Caco-2 (cell line): ENCODE data around the gene TCOF1. TPM values are rescaled to one million over a fixed set of nuclear protein-coding genes. Genes with fewer than 3 reads are reported as not detected.

Source experiments
- BruUV-seq: library from RNA; stranded (reverse); fragments of 400-500 nt; replicated peaks from 2 replicates; lab custom pipeline; 2021; lab: Mats Ljungman, UMichigan
- CTCF ChIA-PET: fragments of 300-600 bp; sonication (Branson Sonifier 250); formaldehyde crosslinking; loops from one replicate; lab custom pipeline; 2022; ENCODE audit warnings: antibody characterized with exemption; lab: Charles Lee
- POLR2A ChIA-PET: fragments of 300-600 bp; sonication (Branson Sonifier 250); formaldehyde crosslinking; loops from one replicate; lab custom pipeline; 2022; ENCODE audit warnings: antibody characterized with exemption; lab: Charles Lee
- DNase-seq, 2 experiments: peaks; one replicate each; pipeline versions ENCODE4 v3.0.0 to v3.0.0-alpha.2; 2020 to 2022
- H3K27me3 ChIP-seq: replicated peaks from 2 replicates; pipeline ENCODE4 v1.6.0; 2011; ENCODE audit warnings: low read length; ENCODE audit not compliant: control insufficient read depth, insufficient read depth
- H3K36me3 ChIP-seq: 2 replicates; pipeline ENCODE4 v1.5.1; 2011; ENCODE audit warnings: low read length; ENCODE audit not compliant: control insufficient read depth, insufficient read depth
- H3K4me1 ChIP-seq: fragments of 250-450 bp; sonication (Bioruptor Pico); 2 replicates; pipeline ENCODE4 v1.5.1; 2020; ENCODE audit warnings: mild to moderate bottlenecking
- H3K4me3 ChIP-seq: 2 replicates; pipeline ENCODE4 v1.5.1; 2011; ENCODE audit warnings: low read depth, mild to moderate bottlenecking, control low read depth, low read length
- H3K9me3 ChIP-seq: fragments of 250-450 bp; sonication (Bioruptor Pico); 2 replicates; pipeline ENCODE4 v1.5.1; 2020; ENCODE audit warnings: mild to moderate bottlenecking, moderate library complexity
- H3K27ac Mint-ChIP-seq: one replicate; pipeline ENCODE4 v1.8.0; 2022; ENCODE audit warnings: mixed read lengths; ENCODE audit not compliant: unreplicated experiment
- H3K27me3 Mint-ChIP-seq: one replicate; pipeline ENCODE4 v1.8.0; 2022; ENCODE audit warnings: mixed read lengths; ENCODE audit not compliant: insufficient read depth, unreplicated experiment
- H3K36me3 Mint-ChIP-seq: one replicate; pipeline ENCODE4 v1.8.0; 2022; ENCODE audit warnings: mild to moderate bottlenecking, mixed read lengths; ENCODE audit not compliant: insufficient read depth, unreplicated experiment
- H3K4me1 Mint-ChIP-seq: one replicate; pipeline ENCODE4 v1.8.0; 2022; ENCODE audit warnings: low read depth, mixed read lengths; ENCODE audit not compliant: unreplicated experiment
- H3K4me3 Mint-ChIP-seq: one replicate; pipeline ENCODE4 v1.8.0; 2022; ENCODE audit warnings: mild to moderate bottlenecking, moderate library complexity, mixed read lengths; ENCODE audit not compliant: unreplicated experiment
- H3K9me3 Mint-ChIP-seq: one replicate; pipeline ENCODE4 v1.8.0; 2022; ENCODE audit warnings: mixed read lengths; ENCODE audit not compliant: unreplicated experiment
- intact Hi-C: fragments of 100-400 bp; cut with micrococcal nuclease; formaldehyde crosslinking; loops from one replicate; pipeline ENCODE4 v1.10.0; 2022; ENCODE audit not compliant: unreplicated experiment
- total RNA-seq: library from RNA; stranded (reverse); gene quantifications from 2 replicates; pipeline ENCODE4 v1.2.3, GENCODE V29; 2022
- TF ChIP-seq, protein P1 (sequence below), 2 experiments: fragments of 200-600 bp in 1 of 2; IDR thresholded peaks; 1 replicate in 1 of 2; 2 replicates in 1 of 2; pipeline versions ENCODE4 v1.5.1 to v1.8.0; 2011 to 2022; ENCODE audit warnings: antibody characterized with exemption in 1 of 2, control low read depth in 1 of 2, inconsistent platforms in 1 of 2, low read depth in 1 of 2, low read length in 1 of 2, mild to moderate bottlenecking in 1 of 2, moderate library complexity in 1 of 2; ENCODE audit not compliant: insufficient read depth in 1 of 2, severe bottlenecking in 1 of 2, unreplicated experiment in 1 of 2

Gene TCOF1
- total RNA-seq, 1 experiment from 2014 or later = 112 TPM

DNA sequence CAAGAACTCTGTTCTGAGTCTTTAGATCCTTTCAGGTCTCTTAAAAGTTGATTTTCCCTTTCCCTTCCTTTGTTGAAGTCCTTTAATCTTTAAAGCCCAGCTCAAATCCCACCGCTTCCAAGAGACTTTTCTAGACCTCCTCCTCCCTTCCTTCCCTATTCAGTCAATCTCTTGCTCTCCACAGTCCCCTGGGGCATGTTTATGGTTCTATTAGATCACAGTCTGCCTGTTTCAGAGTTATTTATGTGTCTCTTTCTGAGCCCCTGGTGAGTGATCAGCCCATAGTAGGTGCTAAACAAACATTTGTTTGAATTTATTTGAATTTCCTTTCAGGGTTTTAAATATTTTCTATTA lies 47.6 kb upstream of the TCOF1 start:
- Histone ChIP-seq H3K4me3 (no peak overlapping the region), H3K27me3 (no peaks in the 10 kb centered on the region), H3K4me1 (no peaks in the 10 kb centered on the region), H3K36me3 (no peaks in the 10 kb centered on the region), H3K9me3 (no peaks in the 10 kb centered on the region)
- no peak for DNase-seq
- intact Hi-C loops = no loop called here
- Mint-ChIP-seq H3K27ac (no peak overlapping the region), H3K4me1 (no peaks in the 10 kb centered on the region), H3K27me3 (no peaks in the 10 kb centered on the region), H3K4me3 (no peak overlapping the region), H3K36me3 (no peaks in the 10 kb centered on the region), H3K9me3 (no peaks in the 10 kb centered on the region)
- no TSS peak for BruUV-seq
- CTCF ChIA-PET = no interaction called here
- TF ChIP-seq, protein P1, sequence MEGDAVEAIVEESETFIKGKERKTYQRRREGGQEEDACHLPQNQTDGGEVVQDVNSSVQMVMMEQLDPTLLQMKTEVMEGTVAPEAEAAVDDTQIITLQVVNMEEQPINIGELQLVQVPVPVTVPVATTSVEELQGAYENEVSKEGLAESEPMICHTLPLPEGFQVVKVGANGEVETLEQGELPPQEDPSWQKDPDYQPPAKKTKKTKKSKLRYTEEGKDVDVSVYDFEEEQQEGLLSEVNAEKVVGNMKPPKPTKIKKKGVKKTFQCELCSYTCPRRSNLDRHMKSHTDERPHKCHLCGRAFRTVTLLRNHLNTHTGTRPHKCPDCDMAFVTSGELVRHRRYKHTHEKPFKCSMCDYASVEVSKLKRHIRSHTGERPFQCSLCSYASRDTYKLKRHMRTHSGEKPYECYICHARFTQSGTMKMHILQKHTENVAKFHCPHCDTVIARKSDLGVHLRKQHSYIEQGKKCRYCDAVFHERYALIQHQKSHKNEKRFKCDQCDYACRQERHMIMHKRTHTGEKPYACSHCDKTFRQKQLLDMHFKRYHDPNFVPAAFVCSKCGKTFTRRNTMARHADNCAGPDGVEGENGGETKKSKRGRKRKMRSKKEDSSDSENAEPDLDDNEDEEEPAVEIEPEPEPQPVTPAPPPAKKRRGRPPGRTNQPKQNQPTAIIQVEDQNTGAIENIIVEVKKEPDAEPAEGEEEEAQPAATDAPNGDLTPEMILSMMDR (IDR thresholded peaks at IDR 0.05; ENCODE audit: insufficient read depth in 1 of 2, low read depth in 1 of 2, low read length in 1 of 2, severe bottlenecking in 1 of 2, unreplicated experiment in 1 of 2) = no peak
- POLR2A ChIA-PET = no interaction called here

DNA sequence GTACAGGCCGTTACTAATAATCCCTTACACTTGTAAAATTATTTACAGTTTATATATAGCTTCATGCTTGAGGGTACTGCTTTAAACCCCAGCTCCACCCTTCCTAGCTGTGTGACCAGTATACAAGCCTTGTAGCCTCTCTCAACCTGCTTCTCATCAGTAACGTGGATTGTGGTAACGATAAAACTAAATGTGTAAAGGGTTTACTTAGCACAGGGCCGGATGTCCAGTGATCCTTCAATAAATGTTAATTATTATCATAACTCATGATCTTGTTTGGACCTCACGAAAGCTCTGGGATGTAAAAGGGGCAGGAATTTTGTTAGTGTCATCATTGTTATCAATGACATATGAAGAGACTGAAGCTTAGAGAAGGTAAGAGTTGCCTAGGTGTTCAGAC lies 47.3 kb upstream of the TCOF1 start:
- POLR2A ChIA-PET = no interaction called here
- Mint-ChIP-seq H3K27ac (no peak overlapping the region), H3K27me3 (no peaks in the 10 kb centered on the region)

GRCh38 chr5:150311015-150311692 lies 46.3 kb upstream of the TCOF1 start:
- DNase-seq = no peak
- Mint-ChIP-seq H3K9me3 (no peaks in the 10 kb centered on the region), H3K27ac (no peak overlapping the region), H3K4me3 (no peak overlapping the region), H3K4me1 (no peaks in the 10 kb centered on the region), H3K36me3 (no peaks in the 10 kb centered on the region), H3K27me3 (no peaks in the 10 kb centered on the region)
- Histone ChIP-seq H3K4me1 (no peaks in the 10 kb centered on the region), H3K36me3 (no peaks in the 10 kb centered on the region), H3K9me3 (no peaks in the 10 kb centered on the region), H3K4me3 (no peak overlapping the region), H3K27me3 (no peaks in the 10 kb centered on the region)
- BruUV-seq = no TSS peak
- POLR2A ChIA-PET = no interaction called here
- intact Hi-C loops = no loop called here
- TF ChIP-seq, protein P1 (IDR thresholded peaks at IDR 0.05; ENCODE audit: insufficient read depth in 1 of 2, low read depth in 1 of 2, low read length in 1 of 2, severe bottlenecking in 1 of 2, unreplicated experiment in 1 of 2) = no peak
- CTCF ChIA-PET = interaction anchor here (0.7 kb wide), 1 partner anchor 96 kb away, joined by 3 read pairs; no protein-coding TSS in a partner anchor

More for the DNA sequence above, 47.3 kb upstream of the TCOF1 start:
- no TSS peak for BruUV-seq
- TF ChIP-seq, protein P1 (IDR thresholded peaks at IDR 0.05; ENCODE audit: insufficient read depth in 1 of 2, low read depth in 1 of 2, low read length in 1 of 2, severe bottlenecking in 1 of 2, unreplicated experiment in 1 of 2) = no peak
- no peaks in the 10 kb centered on the region for H3K4me1 ChIP-seq
- Mint-ChIP-seq H3K36me3 (no peaks in the 10 kb centered on the region), H3K4me3 (no peak overlapping the region), H3K9me3 (no peaks in the 10 kb centered on the region), H3K4me1 (no peaks in the 10 kb centered on the region)
- no peak overlapping the region for H3K4me3 ChIP-seq
- no peaks in the 10 kb centered on the region for H3K27me3 ChIP-seq
- CTCF ChIA-PET = no interaction called here
- H3K36me3 ChIP-seq = no peaks in the 10 kb centered on the region
- DNase-seq = no peak
- no peaks in the 10 kb centered on the region for H3K9me3 ChIP-seq
- intact Hi-C loops = no loop called here
